Tibial nerve (tissue), 4 donors: Measurements from ENCODE around the gene CHM.

ENCODE experiments used
- CTCF ChIP-seq, 5 experiments: fragments of 200-600 bp in 3 of 5; fragments of 450-650 bp in 2 of 5; sonication (generic) in 3 of 5; IDR thresholded peaks; one replicate each; pipeline ENCODE4 v1.5.1; 2016 to 2019; ENCODE audit warnings: antibody characterized with exemption in 5 of 5, mild to moderate bottlenecking in 3 of 5, moderate library complexity in 2 of 5
- EP300 ChIP-seq, 2 donors: sonication (generic); formaldehyde crosslinking; IDR thresholded peaks; one replicate each; pipeline ENCODE4 v1.6.1; 2017; ENCODE audit warnings: antibody characterized with exemption in 2 of 2, mild to moderate bottlenecking in 1 of 2
- POLR2A ChIP-seq, 2 donors: fragments of 450-650 bp; IDR thresholded peaks; one replicate each; pipeline ENCODE4 v1.6.1; 2017; ENCODE audit warnings: antibody characterized with exemption in 2 of 2, mild to moderate bottlenecking in 2 of 2, moderate library complexity in 2 of 2

- TF ChIP-seq POLR2A (IDR thresholded peaks at IDR 0.05) = no peak
- TF ChIP-seq CTCF (IDR thresholded peaks at IDR 0.05) = no peak
- no peak for TF ChIP-seq EP300 (IDR thresholded peaks at IDR 0.05)
These were observed 176.8 kb downstream of the CHM start for GRCh38 chrX:85870585-85870984.
